ENCODE results near the gene MBP.

MBP gene

GRCh38 chr18:77065221-77065981 is 67.2 kb downstream of the MBP start:
- DNase-seq = peak; percentile 48 to 49

- DNase-seq = peak; percentile 63 to 66
Observed at GRCh38 chr18:77063260-77063659, 69.3 kb downstream of the MBP start.

DNA sequence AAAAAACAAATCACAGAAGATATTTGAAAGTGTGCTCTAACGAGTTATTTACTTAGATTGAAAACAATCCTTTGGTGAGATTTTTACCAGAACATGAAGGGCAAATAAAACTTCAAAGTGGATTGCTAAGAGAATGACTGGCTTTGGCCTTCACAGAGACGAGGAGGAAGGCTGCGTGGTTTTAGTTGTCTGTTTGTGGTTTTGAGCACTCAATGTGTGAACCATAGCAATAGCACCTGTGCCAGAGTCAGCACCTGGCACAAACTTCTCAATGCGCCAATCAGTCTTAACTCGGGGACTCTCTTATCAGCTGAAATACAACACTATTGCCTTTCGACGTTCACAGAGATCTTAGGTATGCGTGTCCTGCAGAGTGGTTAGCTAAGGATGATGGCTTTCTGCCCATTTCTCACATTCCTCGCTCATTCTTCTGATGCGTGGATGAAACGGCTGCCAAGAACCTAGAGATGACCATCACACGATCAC is 70.0 kb downstream of the MBP start:
- DNase-seq = peak; percentile 56 to 57

- no peak for DNase-seq
Observed at GRCh38 chr18:77061946-77062517, 70.6 kb downstream of the MBP start.

GRCh38 chr18:77061281-77061945 is 71.2 kb downstream of the MBP start:
- DNase-seq = no peak

DNA sequence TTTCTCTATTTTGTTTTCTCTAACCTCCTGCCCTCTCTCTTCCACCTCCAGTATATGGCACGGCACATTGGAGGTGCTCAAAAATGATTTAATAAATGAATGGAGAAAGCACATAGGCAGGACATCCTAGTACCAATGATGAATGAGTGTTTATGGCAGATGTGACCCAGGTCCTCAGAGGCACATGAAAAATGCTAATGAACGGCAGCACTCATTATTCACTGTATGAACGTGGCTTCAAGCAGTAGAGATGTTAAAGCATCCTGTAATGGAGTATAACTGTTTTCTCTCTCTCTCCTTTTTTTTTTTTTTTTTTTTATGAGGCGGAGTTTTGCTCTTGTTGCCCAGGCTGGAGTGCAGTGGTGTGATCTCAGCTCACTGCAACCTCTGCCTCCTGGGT is 72.4 kb downstream of the MBP start:
- no peak for DNase-seq

- DNase-seq = no peak
Observed at GRCh38 chr18:77059294-77059916, 73.2 kb downstream of the MBP start.

GRCh38 chr18:77058290-77058835 is 74.2 kb downstream of the MBP start:
- DNase-seq = no peak

GRCh38 chr18:77057006-77057395 is 75.6 kb downstream of the MBP start:
- DNase-seq = no peak

DNA sequence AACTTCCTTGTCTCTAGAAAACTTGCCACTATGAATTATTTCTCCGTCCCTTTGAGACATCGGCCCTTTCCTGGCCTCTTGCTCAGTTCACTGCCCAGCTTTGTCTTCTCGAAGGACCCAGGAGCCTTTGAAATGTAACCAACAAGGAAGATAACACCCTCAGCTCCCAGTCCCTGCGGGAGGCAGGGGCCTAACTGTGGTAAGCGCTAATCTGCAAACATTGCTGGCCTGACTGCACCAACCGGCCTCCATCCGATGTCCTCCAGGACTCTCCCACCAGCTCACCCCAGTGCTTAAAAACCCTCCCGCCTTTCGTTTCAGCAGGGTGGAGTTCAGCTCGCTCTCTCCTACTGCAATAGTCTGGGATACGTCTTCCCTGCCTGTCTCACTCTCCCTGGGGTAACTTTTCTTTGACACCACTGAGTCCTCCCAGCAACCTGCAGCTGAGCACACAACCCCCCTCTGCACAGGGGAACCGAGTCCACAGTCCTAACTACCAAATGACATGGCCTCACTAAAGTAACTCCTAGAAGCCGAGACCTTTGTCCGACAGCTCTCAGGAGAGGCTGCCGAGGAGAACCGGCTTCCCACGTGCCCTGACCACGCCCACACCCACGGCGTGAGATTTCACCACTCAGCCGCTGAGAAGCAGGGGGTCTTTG is 76.1 kb downstream of the MBP start:
- DNase-seq = no peak

GRCh38 chr18:77055429-77056300 is 76.9 kb downstream of the MBP start:
- DNase-seq = no peak

DNA sequence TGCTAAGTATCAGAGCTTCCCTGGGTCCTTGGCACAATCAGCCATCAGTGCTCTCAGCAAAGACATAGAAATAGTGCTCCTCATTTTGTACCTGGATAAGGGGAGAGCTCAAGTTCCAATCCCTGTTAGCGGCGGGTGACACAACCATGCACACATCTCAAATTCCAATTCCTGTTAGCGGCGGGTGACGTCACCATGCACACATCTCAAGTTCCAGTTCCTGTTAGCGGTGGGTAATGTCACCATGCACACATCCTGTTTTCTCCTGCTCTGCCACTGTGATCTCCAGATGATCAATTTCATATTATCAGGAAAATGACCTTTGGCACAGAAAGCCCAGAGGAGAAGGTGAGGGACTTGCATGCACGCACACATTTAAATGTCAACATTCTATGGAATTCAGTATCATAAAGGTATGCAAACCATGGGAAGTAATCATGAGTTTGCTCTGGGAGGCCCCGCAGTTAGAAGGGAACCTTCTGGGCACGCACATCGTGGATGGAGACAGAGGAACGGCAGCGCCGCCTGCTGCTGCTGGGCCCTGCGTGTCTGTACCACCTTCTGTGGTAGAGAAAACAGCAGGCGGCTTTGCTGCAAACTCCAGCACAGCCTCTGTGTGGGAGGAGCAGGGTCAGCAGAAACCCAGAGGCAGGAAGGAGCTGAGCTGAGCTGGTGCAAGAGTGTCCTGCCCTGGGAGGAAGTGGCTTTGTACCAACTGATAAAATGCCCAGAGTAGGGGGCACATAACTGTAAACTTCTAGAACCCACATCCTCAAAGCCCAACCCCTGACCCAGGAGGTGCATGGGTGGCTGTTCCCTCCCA is 77.8 kb downstream of the MBP start:
- peak; percentile 66 to 71 for DNase-seq

GRCh38 chr18:77054288-77054605 is 78.3 kb downstream of the MBP start:
- DNase-seq = no peak

DNA sequence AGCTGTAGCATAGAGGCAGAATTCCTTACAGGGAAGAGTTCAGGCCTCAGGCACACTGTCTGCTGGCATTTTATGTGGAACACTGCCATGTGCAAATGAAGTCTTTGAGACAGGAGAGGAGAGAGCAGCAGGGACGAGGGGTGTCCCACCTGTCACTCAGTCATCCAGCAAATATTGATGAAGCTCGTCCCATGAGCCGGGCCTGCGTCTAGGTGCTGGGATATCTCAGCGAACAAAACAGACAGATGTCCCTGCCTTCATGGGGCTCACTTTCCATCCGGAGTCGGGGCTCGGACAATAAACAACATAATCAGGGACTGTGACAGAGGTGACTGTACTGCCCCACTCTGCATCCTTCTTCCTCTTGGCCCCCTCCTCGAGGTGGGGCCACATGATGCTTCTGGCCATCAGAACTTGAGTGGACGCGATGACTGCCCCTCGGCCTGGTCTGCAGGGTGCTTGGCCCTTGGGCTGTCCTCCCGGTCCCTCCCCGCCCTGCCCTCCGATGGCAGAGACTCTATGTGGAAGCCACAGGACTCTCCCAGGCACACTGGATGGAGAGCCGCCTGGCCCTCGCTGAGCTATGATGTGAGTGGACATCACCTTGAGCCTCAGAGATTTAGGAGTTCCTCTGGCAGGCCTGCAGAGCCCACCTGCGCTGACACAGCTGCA is 78.8 kb downstream of the MBP start:
- DNase-seq = no peak

GRCh38 chr18:77052983-77053309 is 79.6 kb downstream of the MBP start:
- no peak for DNase-seq

DNA sequence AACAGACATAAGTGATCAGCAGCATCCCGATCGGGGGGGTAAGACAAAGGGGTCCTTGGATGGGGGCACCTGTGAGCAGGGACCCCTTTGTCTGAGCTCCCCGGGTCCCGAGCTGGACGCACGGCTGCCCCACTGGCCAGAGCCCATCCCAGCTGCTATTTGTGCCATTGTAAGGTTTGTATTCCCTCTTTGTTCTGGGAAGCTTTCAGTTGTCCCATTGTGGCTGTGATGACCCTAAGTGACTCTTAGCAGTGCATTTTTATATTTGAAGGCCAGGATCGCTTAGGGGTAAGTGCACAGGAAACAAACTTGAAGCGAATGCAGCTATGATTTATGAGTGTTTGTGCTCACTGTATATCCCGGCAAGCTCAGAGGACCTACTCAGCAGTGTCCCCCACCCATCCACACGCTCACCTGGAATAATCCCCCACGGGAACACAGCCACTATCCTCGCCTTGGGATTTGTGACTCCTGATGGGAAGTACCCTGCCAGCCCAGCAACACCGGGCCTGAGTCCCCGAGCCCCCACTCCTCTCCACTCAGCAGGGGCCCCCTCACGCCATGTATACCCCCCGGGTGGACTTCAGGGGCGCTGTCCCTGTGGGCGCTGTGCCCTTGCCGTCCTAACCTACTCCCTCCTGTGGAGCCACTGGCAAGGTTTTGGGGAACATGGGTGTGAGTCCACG is 80.1 kb downstream of the MBP start:
- no peak for DNase-seq

- DNase-seq = no peak
Observed at GRCh38 chr18:77051581-77052296, 80.8 kb downstream of the MBP start.

DNA sequence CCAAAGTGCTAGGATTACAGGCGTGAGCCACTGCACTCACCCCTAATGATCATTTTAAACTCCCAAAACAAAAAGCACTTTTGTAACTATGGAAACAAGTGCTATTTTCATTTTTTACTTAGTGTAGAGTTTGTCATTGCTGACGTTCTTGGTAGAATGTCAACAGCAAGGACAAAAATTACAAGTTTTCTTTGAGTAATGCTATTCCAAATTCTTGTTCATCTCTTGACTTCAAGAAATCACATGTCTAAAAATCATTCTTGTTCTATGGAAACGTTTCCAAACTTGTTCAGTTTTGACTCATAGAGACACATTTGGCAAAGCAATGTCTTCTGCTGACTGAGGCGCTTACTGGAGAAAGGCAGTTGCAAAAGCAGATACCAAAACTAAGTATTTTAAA is 82.6 kb downstream of the MBP start:
- no peak for DNase-seq

DNA sequence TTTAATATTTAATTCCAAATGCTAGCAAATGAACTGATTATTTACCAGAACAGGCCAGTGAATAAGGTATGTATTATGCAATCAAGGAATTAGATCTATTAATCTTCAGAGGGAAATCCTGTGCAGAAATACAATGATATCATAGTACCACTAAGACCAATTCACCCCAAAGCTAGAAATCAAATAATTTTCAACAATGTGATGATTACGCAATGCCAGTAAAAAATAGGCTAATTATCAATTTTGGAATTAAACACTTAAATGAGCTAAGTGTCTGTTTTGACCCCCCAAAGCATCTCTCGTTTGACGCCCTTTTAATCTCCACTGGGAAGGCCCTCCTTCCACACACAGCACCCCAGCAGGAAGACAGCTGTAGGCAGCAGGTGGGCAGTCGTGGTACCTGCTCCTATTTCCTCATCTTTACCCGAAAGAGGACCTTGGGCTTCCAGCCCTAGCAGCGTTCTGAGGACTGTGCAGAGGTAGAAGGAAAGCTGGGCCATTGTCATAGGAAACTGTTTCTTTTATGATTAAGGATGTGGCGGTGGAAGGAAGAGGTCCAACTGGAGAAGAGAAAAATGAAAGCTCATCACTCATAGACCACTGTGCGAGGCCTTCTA is 84.7 kb downstream of the MBP start:
- DNase-seq = no peak

Measured in activated CD4-positive, alpha-beta T cell treated with anti-CD3 and anti-CD28 coated beads, Interleukin-2, amount 50 U/mL, for 4 hours (primary cell).